H9 (cell line): ENCODE data around the gene TGFBR1. TPM values are rescaled to one million over a fixed set of nuclear protein-coding genes. Genes with fewer than 3 reads are reported as not detected.

ENCODE experiments used
- DNase-seq: peaks from one replicate; pipeline ENCODE4 v3.0.0-alpha.2; 2017
- H2AFZ ChIP-seq: one replicate; pipeline ENCODE4 v1.6.1; 2013; ENCODE audit warnings: mild to moderate bottlenecking, low read length, control low read depth, moderate library complexity
- H2AK5ac ChIP-seq: 2 replicates; pipeline ENCODE4 v1.6.1; 2013; ENCODE audit warnings: low read length, control low read depth, mixed read lengths; ENCODE audit not compliant: insufficient read length
- H2BK120ac ChIP-seq: one replicate; pipeline ENCODE4 v1.6.1; 2013; ENCODE audit warnings: low read depth, mild to moderate bottlenecking, low read length, control low read depth, inconsistent platforms; ENCODE audit not compliant: poor library complexity, severe bottlenecking
- H2BK12ac ChIP-seq: 2 replicates; pipeline ENCODE4 v1.6.1; 2013; ENCODE audit warnings: low read length, control low read depth, mixed read lengths, low read depth; ENCODE audit not compliant: insufficient read length
- H2BK15ac ChIP-seq: 2 replicates; pipeline ENCODE4 v1.6.1; 2013; ENCODE audit warnings: low read depth, low read length, control low read depth
- H2BK20ac ChIP-seq: one replicate; pipeline ENCODE4 v1.6.1; 2013; ENCODE audit warnings: low read depth, mild to moderate bottlenecking, low read length, control low read depth, inconsistent platforms; ENCODE audit not compliant: poor library complexity, severe bottlenecking
- H2BK5ac ChIP-seq: 2 replicates; pipeline ENCODE4 v1.6.1; 2013; ENCODE audit warnings: low read length, control low read depth, mixed read lengths; ENCODE audit not compliant: insufficient read length
- H3K14ac ChIP-seq: 2 replicates; pipeline ENCODE4 v1.6.1; 2013; ENCODE audit warnings: low read length, control low read depth; ENCODE audit not compliant: insufficient read depth
- H3K18ac ChIP-seq: 2 replicates; pipeline ENCODE4 v1.6.1; 2013; ENCODE audit warnings: low read depth, mild to moderate bottlenecking, mixed read lengths, low read length, control low read depth; ENCODE audit not compliant: insufficient read length
- H3K23ac ChIP-seq: 2 replicates; pipeline ENCODE4 v1.6.1; 2013; ENCODE audit warnings: low read length, control low read depth, mixed read lengths, low read depth; ENCODE audit not compliant: insufficient read length
- H3K23me2 ChIP-seq: 2 replicates; pipeline ENCODE4 v1.6.1; 2013; ENCODE audit warnings: low read depth, mild to moderate bottlenecking, mixed read lengths, low read length, control low read depth; ENCODE audit not compliant: insufficient read length, poor library complexity, severe bottlenecking
- H3K27ac ChIP-seq: 2 replicates; pipeline ENCODE4 v1.5.1; 2013; ENCODE audit warnings: low read length, control low read depth, mixed read lengths, low read depth; ENCODE audit not compliant: insufficient read length
- H3K27me3 ChIP-seq: 2 replicates; pipeline ENCODE4 v1.6.1; 2013; ENCODE audit warnings: low read length, control low read depth, inconsistent platforms; ENCODE audit not compliant: insufficient read depth
- H3K4ac ChIP-seq: 2 replicates; pipeline ENCODE4 v1.6.1; 2013; ENCODE audit warnings: low read depth, mild to moderate bottlenecking, control low read depth, inconsistent platforms, low read length, moderate library complexity
- H3K4me1 ChIP-seq: 2 replicates; pipeline ENCODE4 v1.6.1; 2013; ENCODE audit warnings: low read length, control low read depth, inconsistent platforms; ENCODE audit not compliant: insufficient read depth
- H3K4me2 ChIP-seq: 2 replicates; pipeline ENCODE4 v1.6.1; 2013; ENCODE audit warnings: low read length, control low read depth, mixed read lengths; ENCODE audit not compliant: insufficient read length, insufficient read depth
- H3K56ac ChIP-seq: 2 replicates; pipeline ENCODE4 v1.6.1; 2013; ENCODE audit warnings: low read depth, mild to moderate bottlenecking, mixed read lengths, low read length, control low read depth; ENCODE audit not compliant: insufficient read length
- H3K79me1 ChIP-seq: 2 replicates; pipeline ENCODE4 v1.6.1; 2013; ENCODE audit warnings: low read depth, mild to moderate bottlenecking, moderate library complexity, low read length, control low read depth, inconsistent platforms; ENCODE audit not compliant: insufficient read depth, poor library complexity, severe bottlenecking
- H3K79me2 ChIP-seq: 2 replicates; pipeline ENCODE4 v1.6.1; 2013; ENCODE audit warnings: low read length, control low read depth, inconsistent platforms; ENCODE audit not compliant: insufficient read depth
- H3K9ac ChIP-seq: 2 replicates; pipeline ENCODE4 v1.6.1; 2013; ENCODE audit warnings: low read length, control low read depth, mixed read lengths; ENCODE audit not compliant: insufficient read length; ENCODE audit errors: extremely low read depth
- H3K9me3 ChIP-seq: one replicate; pipeline ENCODE4 v1.6.1; 2013; ENCODE audit warnings: low read depth, low read length, inconsistent platforms; ENCODE audit not compliant: control insufficient read depth
- H3T11ph ChIP-seq: one replicate; pipeline ENCODE4 v1.6.1; 2013; ENCODE audit warnings: mild to moderate bottlenecking, low read length, control low read depth, inconsistent platforms
- H4K20me1 ChIP-seq: one replicate; pipeline ENCODE4 v1.6.1; 2013; ENCODE audit not compliant: control insufficient read depth, insufficient read length, insufficient read depth
- H4K5ac ChIP-seq: 2 replicates; pipeline ENCODE4 v1.6.1; 2013; ENCODE audit warnings: low read depth, mild to moderate bottlenecking, mixed read lengths, low read length, control low read depth; ENCODE audit not compliant: insufficient read length
- H4K8ac ChIP-seq: replicated peaks from 2 replicates; pipeline ENCODE4 v1.6.1; 2013; ENCODE audit warnings: low read length, control low read depth, mixed read lengths, low read depth; ENCODE audit not compliant: insufficient read length
- H4K91ac ChIP-seq: 2 replicates; pipeline ENCODE4 v1.6.1; 2013; ENCODE audit warnings: low read depth, mild to moderate bottlenecking, moderate library complexity, mixed read lengths, low read length, control low read depth; ENCODE audit not compliant: insufficient read length
- H3K27ac Mint-ChIP-seq, 3 experiments: 2 replicates in 2 of 3; 3 replicates in 1 of 3; pipeline ENCODE4 v1.8.0; 2020 to 2021; ENCODE audit warnings: mixed read lengths in 3 of 3, mild to moderate bottlenecking in 1 of 3, moderate library complexity in 1 of 3
- H3K27me3 Mint-ChIP-seq: 2 replicates; pipeline ENCODE4 v1.8.0; 2021; ENCODE audit warnings: low read depth, mild to moderate bottlenecking, moderate library complexity, mixed read lengths
- H3K36me3 Mint-ChIP-seq, 3 experiments: 2 replicates in 2 of 3; 3 replicates in 1 of 3; pipeline ENCODE4 v1.8.0; 2020 to 2021; ENCODE audit warnings: low read depth in 3 of 3, mixed read lengths in 3 of 3; ENCODE audit not compliant: insufficient read depth in 1 of 3
- H3K4me1 Mint-ChIP-seq, 2 experiments: 2 replicates each; pipeline ENCODE4 v1.8.0; 2020; ENCODE audit warnings: mixed read lengths in 2 of 2
- H3K4me3 Mint-ChIP-seq, 2 experiments: 2 replicates in 1 of 2; 3 replicates in 1 of 2; pipeline ENCODE4 v1.8.0; 2020 to 2021; ENCODE audit warnings: mild to moderate bottlenecking in 2 of 2, mixed read lengths in 2 of 2, moderate library complexity in 1 of 2
- H3K9me3 Mint-ChIP-seq, 2 experiments: 2 replicates in 1 of 2; 3 replicates in 1 of 2; pipeline ENCODE4 v1.8.0; 2020; ENCODE audit warnings: mild to moderate bottlenecking in 2 of 2, mixed read lengths in 2 of 2, moderate library complexity in 1 of 2
- CTCF ChIP-seq: fragments of 200-600 bp; sonication (generic); conservative IDR thresholded peaks from 3 replicates; pipeline ENCODE4 v1.8.0; 2021; ENCODE audit warnings: antibody characterized with exemption, mild to moderate bottlenecking
- WGBS: extraction: QIAGEN DNeasy Blood & Tissue Kit; methylation state at CpG from one replicate; pipeline ENCODE4 v1.1.7; 2013; ENCODE audit warnings: missing lambda C conversion rate, low lambda C conversion rate, mixed read lengths; ENCODE audit not compliant: insufficient read length; ENCODE audit errors: extremely low coverage; 5-methylcytosine and 5-hydroxymethylcytosine counted together
- total RNA-seq: library from RNA; stranded (reverse); gene quantifications from 2 replicates; pipeline ENCODE4 v1.2.1, GENCODE V29; 2021

TGFBR1 gene
- total RNA-seq, 1 experiment from 2014 or later: 59.3 TPM

DNA sequence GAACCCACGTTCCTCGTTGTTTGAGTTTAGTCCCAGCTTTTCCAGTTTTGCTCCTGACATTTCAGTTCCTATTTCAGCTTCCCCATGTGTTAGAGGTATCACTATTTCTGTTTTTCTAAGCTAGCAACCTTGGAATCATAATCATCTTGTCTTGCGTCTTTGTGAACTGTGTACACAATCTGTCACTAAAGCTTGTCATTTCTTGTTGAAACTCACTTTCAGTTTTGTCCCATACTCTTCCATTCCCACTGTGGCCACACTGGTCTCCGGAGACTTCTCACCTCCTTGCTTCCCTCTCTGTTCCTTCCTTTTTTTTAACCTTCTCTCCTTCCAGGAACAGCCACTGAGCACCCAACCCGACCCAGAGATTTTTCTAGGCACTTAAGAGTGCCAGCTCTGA, 36.9 kb downstream of the TGFBR1 start:
- H3K27me3 Mint-ChIP-seq: no peaks in the 10 kb centered on the region
- H3K27ac Mint-ChIP-seq: peak overlapping the region in 1 of 3 experiments; percentile 16; a peak in 1 of 7 replicates
- DNase-seq: no peak
- Histone ChIP-seq H2BK5ac (no peak overlapping the region), H2BK20ac (no peak overlapping the region), H3T11ph (no peak overlapping the region), H2AK5ac (no peak overlapping the region), H3K27me3 (no peaks in the 10 kb centered on the region), H4K20me1 (no peaks in the 10 kb centered on the region), H3K27ac (no peak overlapping the region), H4K5ac (no peak overlapping the region), H2BK12ac (no peak overlapping the region), H2BK15ac (no peak overlapping the region), H3K18ac (no peak overlapping the region), H3K4me1 (no peaks in the 10 kb centered on the region), H3K4ac (no peak overlapping the region), H3K9me3 (no peaks in the 10 kb centered on the region), H3K56ac (no peak overlapping the region), H2AFZ (no peak overlapping the region), H4K8ac (no peak overlapping the region), H3K9ac (no peak overlapping the region), H3K79me1 (no peaks in the 10 kb centered on the region), H3K4me2 (no peak overlapping the region), H4K91ac (no peak overlapping the region), H3K23me2 (no peaks in the 10 kb centered on the region), H3K14ac (no peak overlapping the region), H2BK120ac (no peak overlapping the region), H3K23ac (no peak overlapping the region), H3K79me2 (no peaks in the 10 kb centered on the region)
- peaks cover 27 to 60% (median 57%) of the 10 kb centered on the region in 3 experiments; a peak in 6 of 7 replicates for H3K36me3 Mint-ChIP-seq
- no CpG with 5 or more reads among the region's 5 CpGs for WGBS
- no peaks in the 10 kb centered on the region for H3K9me3 Mint-ChIP-seq
- no peak overlapping the region for H3K4me3 Mint-ChIP-seq
- no peak for TF ChIP-seq CTCF
- H3K4me1 Mint-ChIP-seq: peaks cover 4% of the 10 kb centered on the region in 2 experiments
